ENCODE measurements around the gene BEX3. TPM values are rescaled to one million over a fixed set of nuclear protein-coding genes. Genes with fewer than 3 reads are reported as not detected.

Gene BEX3
- polyA plus RNA-seq, 2 donors = 28.2 to 60.1 TPM

Other genes starting within 250 kb of the BEX3 start
- gene BEX4, start 161.4 kb upstream of the BEX3 start, polyA plus RNA-seq = 10 to 100 TPM; 41.4 to 56.0 TPM
- 10 to 100 TPM; 32.9 to 33.2 TPM for gene TCEAL8, start 121.4 kb upstream of the BEX3 start, polyA plus RNA-seq
- under 1 TPM; 0.05 to 0.14 TPM for gene TCEAL5, start 99.8 kb upstream of the BEX3 start, polyA plus RNA-seq
- 10 to 100 TPM in 1 of 2 donors, 1 to 10 TPM in 1; 5.0 to 12.2 TPM for gene BEX2, start 65.5 kb upstream of the BEX3 start, polyA plus RNA-seq
- gene TCEAL7, start 46.3 kb upstream of the BEX3 start, polyA plus RNA-seq = 1 to 10 TPM in 1 of 2 donors, under 1 TPM in 1; 0.88 to 1.1 TPM
- 10 to 100 TPM; 39.4 to 48.0 TPM for gene TCEAL9, start 20.0 kb upstream of the BEX3 start, polyA plus RNA-seq
- 1 to 10 TPM in 1 of 2 donors, under 1 TPM in 1; 0.94 to 1.2 TPM for gene RAB40A, start 143.0 kb downstream of the BEX3 start, polyA plus RNA-seq
- gene TCEAL4, start 209.0 kb downstream of the BEX3 start, polyA plus RNA-seq = 100 to 1,000 TPM in 1 of 2 donors, 10 to 100 TPM in 1; 94.8 to 124 TPM
- 10 to 100 TPM in 1 of 2 donors, 1 to 10 TPM in 1; 9.5 to 19.7 TPM for gene TCEAL3, start 231.4 kb downstream of the BEX3 start, polyA plus RNA-seq